HL-60 (cell line): ENCODE results near the gene VARS2.

Experiments
- CTCF ChIP-seq: IDR thresholded peaks from one replicate; pipeline ENCODE4 v1.5.1; 2011; ENCODE audit warnings: low read length, control low read depth, inconsistent platforms; ENCODE audit not compliant: insufficient read depth
- GABPA ChIP-seq: IDR thresholded peaks from 2 replicates; pipeline ENCODE4 v1.6.1; 2012; ENCODE audit warnings: low read depth
- POLR2AphosphoS5 ChIP-seq: IDR thresholded peaks from 2 replicates; pipeline ENCODE4 v1.6.1; 2012; ENCODE audit warnings: low read depth

GRCh38 chr6:30890646-30891449, 23.2 kb upstream of the VARS2 start:
- TF ChIP-seq POLR2AphosphoS5 (no peak), CTCF (no peak), GABPA (no peak)
